Hindlimb muscle (tissue), 1 donor: ENCODE measurements around the gene NKAIN2. TPM values are rescaled to one million over a fixed set of nuclear protein-coding genes. Genes with fewer than 3 reads are reported as not detected.
"Not testable (repeated sequence)": the region's sequence is repeated elsewhere in the genome, so short reads cannot be mapped to it uniquely, and the experiment has no call there.

ENCODE experiments used
- DNase-seq: peaks from one replicate; pipeline ENCODE4 v3.0.0-alpha.2; 2013
- polyA plus RNA-seq: library from polyadenylated mRNA; unstranded; fragments of 120-200 nt; gene quantifications from one replicate; pipeline ENCODE4 v1.2.1, GENCODE V29; 2013; ENCODE audit not compliant: insufficient read length

The NKAIN2 gene
- polyA plus RNA-seq, 1 donor: 5.2 TPM

- no peak for DNase-seq
Observed at GRCh38 chr6:124714728-124715127, 911.1 kb downstream of the NKAIN2 start.

- no peak for DNase-seq
Observed at GRCh38 chr6:124719913-124720312, 916.2 kb downstream of the NKAIN2 start.

GRCh38 chr6:124721331-124721730, 917.7 kb downstream of the NKAIN2 start:
- DNase-seq: peak; percentile 6

GRCh38 chr6:124722141-124722878, 918.6 kb downstream of the NKAIN2 start:
- DNase-seq: peak; percentile 11

GRCh38 chr6:124723671-124724070, 920.0 kb downstream of the NKAIN2 start:
- no peak for DNase-seq

- DNase-seq: not testable (repeated sequence)
Observed at GRCh38 chr6:124737804-124738203, 934.1 kb downstream of the NKAIN2 start.

- peak; percentile 2 for DNase-seq
Observed at GRCh38 chr6:124738482-124738881, 934.8 kb downstream of the NKAIN2 start.

GRCh38 chr6:124741341-124741740, 937.7 kb downstream of the NKAIN2 start:
- no peak for DNase-seq

GRCh38 chr6:124742971-124743370, 939.3 kb downstream of the NKAIN2 start:
- DNase-seq: no peak

GRCh38 chr6:124743420-124743819, 939.8 kb downstream of the NKAIN2 start:
- DNase-seq: no peak

GRCh38 chr6:124747349-124747748, 943.7 kb downstream of the NKAIN2 start:
- no peak for DNase-seq

GRCh38 chr6:124748778-124749177, 945.1 kb downstream of the NKAIN2 start:
- DNase-seq: no peak

- no peak for DNase-seq
Observed at GRCh38 chr6:124753001-124753400, 949.3 kb downstream of the NKAIN2 start.

- no peak for DNase-seq
Observed at GRCh38 chr6:124753562-124754105, 950.0 kb downstream of the NKAIN2 start.

GRCh38 chr6:124755321-124755720, 951.7 kb downstream of the NKAIN2 start:
- DNase-seq: no peak

- no peak for DNase-seq
Observed at GRCh38 chr6:124757560-124757959, 953.9 kb downstream of the NKAIN2 start.

- no peak for DNase-seq
Observed at GRCh38 chr6:124758663-124759062, 955.0 kb downstream of the NKAIN2 start.

- DNase-seq: no peak
Observed at GRCh38 chr6:124765280-124765679, 961.6 kb downstream of the NKAIN2 start.

GRCh38 chr6:124768224-124768623, 964.6 kb downstream of the NKAIN2 start:
- no peak for DNase-seq

- DNase-seq: no peak
Observed at GRCh38 chr6:124769811-124770544, 966.3 kb downstream of the NKAIN2 start.

GRCh38 chr6:124770784-124771183, 967.1 kb downstream of the NKAIN2 start:
- DNase-seq: no peak

GRCh38 chr6:124772733-124773319, 969.2 kb downstream of the NKAIN2 start:
- DNase-seq: no peak

- no peak for DNase-seq
Observed at GRCh38 chr6:124775121-124775520, 971.5 kb downstream of the NKAIN2 start.
